HEK293T (cell line): ENCODE measurements around the gene ATOH7.
"Not testable (repeated sequence)": the region's sequence is repeated elsewhere in the genome, so short reads cannot be mapped to it uniquely, and the experiment has no call there.

Experiments used
- CTCF ChIA-PET: fragments of 350-600 bp; formaldehyde crosslinking; extraction: SDS; loops from one replicate; lab custom pipeline; 2021; ENCODE audit warnings: antibody characterized with exemption, inconsistent platforms; lab: Yijun Ruan, JAX
- POLR2A ChIA-PET: fragments of 350-600 bp; formaldehyde crosslinking; extraction: SDS; loops from one replicate; lab custom pipeline; 2020; ENCODE audit warnings: antibody characterized with exemption, inconsistent platforms; lab: Yijun Ruan, JAX
- DNase-seq: peaks from one replicate; pipeline ENCODE4 v3.0.0; 2012; ENCODE audit warnings: mixed read lengths; ENCODE audit errors: extremely low spot score
- ARNT ChIP-seq: fragments of 450-650 bp; IDR thresholded peaks from 2 replicates; pipeline ENCODE4 v1.6.1; 2017; ENCODE audit warnings: mild to moderate bottlenecking
- BHLHE40 ChIP-seq: fragments of 450-650 bp; IDR thresholded peaks from 2 replicates; pipeline ENCODE4 v1.6.1; 2016; ENCODE audit warnings: mild to moderate bottlenecking, moderate library complexity, borderline replicate concordance
- CTBP1 ChIP-seq: fragments of 450-650 bp; IDR thresholded peaks from 2 replicates; pipeline ENCODE4 v1.6.1; 2016; ENCODE audit warnings: borderline replicate concordance
- ELF4 ChIP-seq: fragments of 450-650 bp; IDR thresholded peaks from 2 replicates; pipeline ENCODE4 v1.6.1; 2017; ENCODE audit warnings: antibody characterized with exemption
- FOXA1 ChIP-seq: fragments of 450-650 bp; IDR thresholded peaks from 2 replicates; pipeline ENCODE4 v1.6.1; 2016; ENCODE audit warnings: mild to moderate bottlenecking
- FOXK2 ChIP-seq: fragments of 450-650 bp; IDR thresholded peaks from 2 replicates; pipeline ENCODE4 v1.6.1; 2016; ENCODE audit warnings: mild to moderate bottlenecking
- FOXM1 ChIP-seq: fragments of 450-650 bp; IDR thresholded peaks from 2 replicates; pipeline ENCODE4 v1.6.1; 2017; ENCODE audit warnings: mild to moderate bottlenecking, borderline replicate concordance
- HDGF ChIP-seq: fragments of 450-650 bp; IDR thresholded peaks from 2 replicates; pipeline ENCODE4 v1.6.1; 2017; ENCODE audit warnings: antibody characterized with exemption, borderline replicate concordance
- L3MBTL2 ChIP-seq: fragments of 450-650 bp; conservative IDR thresholded peaks from 2 replicates; pipeline ENCODE4 v1.6.1; 2016; ENCODE audit warnings: mild to moderate bottlenecking
- LEF1 ChIP-seq: fragments of 450-650 bp; IDR thresholded peaks from 2 replicates; pipeline ENCODE4 v1.6.1; 2017; ENCODE audit warnings: mild to moderate bottlenecking, borderline replicate concordance
- NFRKB ChIP-seq: fragments of 450-650 bp; IDR thresholded peaks from 2 replicates; pipeline ENCODE4 v1.6.1; 2016; ENCODE audit warnings: mild to moderate bottlenecking, moderate library complexity
- SP1 ChIP-seq: fragments of 450-650 bp; IDR thresholded peaks from 2 replicates; pipeline ENCODE4 v1.6.1; 2017
- SUZ12 ChIP-seq: fragments of 450-650 bp; IDR thresholded peaks from 2 replicates; pipeline ENCODE4 v1.6.1; 2016; ENCODE audit warnings: mild to moderate bottlenecking
- TARDBP ChIP-seq: fragments of 450-650 bp; IDR thresholded peaks from 2 replicates; pipeline ENCODE4 v1.6.1; 2016
- ZNF384 ChIP-seq: fragments of 450-650 bp; IDR thresholded peaks from 2 replicates; pipeline ENCODE4 v1.6.1; 2016
- TF ChIP-seq, protein P1 (sequence below): fragments of 450-650 bp; IDR thresholded peaks from 2 replicates; pipeline ENCODE4 v1.6.1; 2016

ATOH7 gene

DNA sequence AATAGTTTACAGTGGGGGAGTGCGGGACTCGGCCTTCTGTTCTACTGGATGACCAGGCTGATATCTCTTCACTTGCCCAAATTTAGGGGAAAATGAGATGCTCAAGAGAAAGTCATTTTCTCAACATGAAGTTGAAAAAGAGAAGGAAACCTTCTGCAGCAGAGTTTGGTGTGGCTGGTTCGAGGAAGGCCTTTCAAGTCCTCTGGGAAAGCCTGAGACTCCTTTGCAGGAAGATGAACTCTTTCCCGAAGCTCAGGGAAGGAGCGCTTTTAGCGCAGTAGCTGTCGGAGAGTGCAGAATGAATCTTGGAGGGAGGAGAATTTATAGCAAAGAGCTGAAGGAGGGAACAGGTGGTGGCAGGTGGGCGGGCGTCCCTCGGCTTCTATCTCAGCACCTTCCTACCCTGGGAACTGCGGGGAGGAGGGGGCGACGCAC is at the start of gene ATOH7:
Gene ATOH7, minus strand, starts transcription at position 297 of the 435 bp plus-strand sequence. CDS start 436 bp downstream, outside the sequence.
- TF ChIP-seq TARDBP (no peak), NFRKB (no peak), LEF1 (no peak), SUZ12 (no peak), SP1 (no peak)
- ChIA-PET CTCF (interaction anchor here (0.6 to 2.0 kb wide), 3 partner anchors 19 to 344 kb away, joined by 3 to 10 read pairs (median 3); no protein-coding TSS in a partner anchor), POLR2A (interaction anchor here (0.7 to 3.3 kb wide), 7 partner anchors 7 to 101 kb away, joined by 3 to 30 read pairs (median 3); partner anchors contain the start of genes HNRNPH3 and PBLD)
- no peak for DNase-seq

DNA sequence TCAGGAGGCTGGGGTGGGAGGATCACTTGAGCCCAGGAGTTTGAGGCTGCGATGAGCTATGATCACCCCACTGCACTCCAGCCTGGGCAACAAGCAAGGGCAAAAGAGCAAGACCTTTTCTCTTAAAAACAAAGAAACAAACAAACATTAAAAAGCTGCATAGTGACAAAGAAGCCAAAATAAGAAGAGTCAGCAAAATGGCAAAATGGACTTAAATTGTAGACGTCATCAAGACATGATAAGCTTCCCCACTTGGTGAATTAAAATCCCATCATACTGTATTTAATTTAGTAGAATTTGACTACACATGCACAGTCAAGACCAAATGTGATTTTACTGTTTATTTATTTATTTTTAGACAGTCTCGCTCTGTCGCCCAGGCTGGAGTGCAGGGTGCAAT is 48.8 kb upstream of the ATOH7 start:
- ChIA-PET POLR2A (no interaction called here), CTCF (no interaction called here)
- TF ChIP-seq BHLHE40 (no peak), ARNT (no peak), CTBP1 (no peak), FOXA1 (no peak), LEF1 (no peak)
- no peak for DNase-seq

DNA sequence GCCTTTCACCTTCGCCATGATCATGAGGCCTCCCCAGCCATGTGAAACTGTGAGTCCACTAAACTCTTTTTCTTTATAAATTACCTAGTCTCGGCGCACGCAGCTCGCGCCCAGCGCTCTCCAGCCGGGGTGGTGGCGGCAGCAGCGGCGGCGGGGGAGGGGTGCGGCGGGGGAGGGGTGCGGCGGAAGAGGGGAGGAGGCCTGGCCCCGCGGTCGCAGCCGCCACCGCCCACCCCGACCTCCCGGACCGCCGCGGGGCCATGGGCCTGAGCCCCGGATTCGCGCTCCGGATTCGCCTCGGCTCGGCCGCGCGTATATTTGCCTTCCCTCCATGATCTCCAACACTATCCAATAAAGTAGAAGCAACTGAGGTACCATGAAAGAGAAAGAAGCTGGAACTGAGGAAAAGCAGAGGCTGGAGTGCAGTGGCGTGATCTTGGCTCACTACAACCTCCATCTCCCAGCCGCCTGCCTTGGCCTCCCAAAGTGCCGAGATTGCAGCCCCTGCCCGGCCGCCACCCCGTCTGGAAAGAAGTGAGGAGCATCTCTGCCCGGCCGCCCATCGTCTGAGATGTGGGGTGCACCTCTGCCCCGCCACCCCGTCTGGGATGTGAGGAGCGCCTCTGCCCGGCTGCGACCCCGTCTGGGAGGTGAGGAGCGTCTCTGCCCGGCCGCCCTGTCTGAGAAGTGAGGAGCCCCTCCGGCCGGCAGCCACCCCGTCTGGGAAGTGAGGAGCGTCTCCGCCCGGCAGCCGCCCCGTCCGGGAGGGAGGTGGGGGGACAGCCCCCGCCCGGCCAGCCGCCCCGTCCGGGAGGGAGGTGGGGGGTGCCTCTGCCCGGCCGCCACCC is 47.2 kb upstream of the ATOH7 start:
- CTCF ChIA-PET, POLR2A ChIA-PET, DNase-seq: not testable (repeated sequence)

DNA sequence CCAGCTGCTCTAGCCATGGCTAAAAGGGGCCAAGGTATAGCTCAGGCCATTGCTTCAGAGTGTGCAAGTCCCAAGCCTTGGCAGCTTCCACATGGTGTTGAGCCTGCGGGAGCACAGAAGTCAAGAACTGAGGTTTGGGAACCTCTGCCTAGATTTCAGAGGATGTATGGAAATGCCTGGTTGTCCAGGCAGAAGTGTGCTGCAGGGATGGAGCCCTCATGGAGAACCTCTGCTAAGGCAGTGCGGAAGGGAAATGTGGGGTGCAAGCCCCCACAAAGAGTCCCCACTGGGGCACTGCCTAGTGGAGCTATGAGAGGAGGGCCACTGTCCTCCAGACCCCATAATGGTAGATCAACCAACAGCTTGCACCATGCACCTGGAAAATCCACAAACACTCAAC is 45.9 kb upstream of the ATOH7 start:
- DNase-seq, CTCF ChIA-PET, POLR2A ChIA-PET: not testable (repeated sequence)

DNA sequence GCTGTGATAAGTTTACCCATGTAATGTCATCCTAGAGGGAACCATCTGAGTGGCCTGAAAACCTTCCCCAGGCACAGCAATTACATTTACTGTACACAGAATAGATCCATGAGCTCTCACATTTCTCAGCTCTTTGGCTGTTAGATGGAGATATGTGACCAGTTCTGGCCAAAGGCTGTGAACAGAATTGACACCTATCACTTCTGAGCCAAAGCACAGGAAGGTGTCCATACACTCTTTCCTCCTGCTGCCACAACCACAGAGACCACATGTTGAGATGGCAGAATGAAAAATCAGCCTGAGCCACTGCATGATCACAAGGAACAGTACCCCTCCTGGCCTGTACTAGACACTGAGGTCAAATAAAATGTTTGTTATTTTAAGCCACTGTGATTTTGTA is 44.3 kb upstream of the ATOH7 start:
- ChIA-PET CTCF (no interaction called here), POLR2A (interaction anchor here (0.7 kb wide), 1 partner anchor 55 kb away, joined by 3 read pairs; the partner anchor contains the start of gene HNRNPH3)
- no peak for TF ChIP-seq ZNF384
- no peak for TF ChIP-seq ARNT
- TF ChIP-seq L3MBTL2, result no peak
- TF ChIP-seq, protein P1, sequence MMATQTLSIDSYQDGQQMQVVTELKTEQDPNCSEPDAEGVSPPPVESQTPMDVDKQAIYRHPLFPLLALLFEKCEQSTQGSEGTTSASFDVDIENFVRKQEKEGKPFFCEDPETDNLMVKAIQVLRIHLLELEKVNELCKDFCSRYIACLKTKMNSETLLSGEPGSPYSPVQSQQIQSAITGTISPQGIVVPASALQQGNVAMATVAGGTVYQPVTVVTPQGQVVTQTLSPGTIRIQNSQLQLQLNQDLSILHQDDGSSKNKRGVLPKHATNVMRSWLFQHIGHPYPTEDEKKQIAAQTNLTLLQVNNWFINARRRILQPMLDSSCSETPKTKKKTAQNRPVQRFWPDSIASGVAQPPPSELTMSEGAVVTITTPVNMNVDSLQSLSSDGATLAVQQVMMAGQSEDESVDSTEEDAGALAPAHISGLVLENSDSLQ, result no peak
- no peak for TF ChIP-seq BHLHE40
- no peak for TF ChIP-seq FOXA1
- TF ChIP-seq FOXK2, result no peak
- TF ChIP-seq HDGF, result no peak
- no peak for TF ChIP-seq TARDBP
- TF ChIP-seq NFRKB, result no peak
- TF ChIP-seq LEF1, result no peak
- TF ChIP-seq ELF4, result no peak
- no peak for TF ChIP-seq FOXM1
- no peak for DNase-seq

DNA sequence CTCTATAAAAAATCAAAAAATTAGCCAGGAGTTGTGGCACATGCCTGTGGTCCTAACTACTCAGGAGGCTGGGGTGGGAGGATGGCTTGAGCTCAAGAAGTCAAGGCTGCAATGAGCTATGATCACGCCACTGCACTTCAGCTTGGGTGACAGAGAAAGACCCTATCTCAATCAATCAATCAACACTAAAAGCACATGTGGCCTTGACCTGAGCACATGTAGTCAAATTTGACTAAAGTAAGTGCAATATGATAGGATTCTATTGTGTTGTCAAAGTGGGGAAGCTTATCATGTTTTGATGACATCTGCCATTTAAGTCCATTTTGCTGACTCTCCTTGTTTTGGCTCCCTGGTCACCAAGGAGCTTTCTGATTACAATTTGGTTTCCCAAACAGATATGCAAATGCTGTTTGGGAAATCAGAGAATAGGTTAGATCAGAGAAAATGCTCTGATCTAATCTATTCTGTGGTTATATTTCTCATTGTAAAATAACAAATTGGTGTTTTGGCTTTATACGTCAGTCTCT is 43.8 kb upstream of the ATOH7 start:
- ChIA-PET CTCF (no interaction called here), POLR2A (interaction anchor here (0.7 kb wide), 1 partner anchor 56 kb away, joined by 3 read pairs; the partner anchor contains the start of gene HNRNPH3)
- no peak for DNase-seq
- no peak for TF ChIP-seq SP1

DNA sequence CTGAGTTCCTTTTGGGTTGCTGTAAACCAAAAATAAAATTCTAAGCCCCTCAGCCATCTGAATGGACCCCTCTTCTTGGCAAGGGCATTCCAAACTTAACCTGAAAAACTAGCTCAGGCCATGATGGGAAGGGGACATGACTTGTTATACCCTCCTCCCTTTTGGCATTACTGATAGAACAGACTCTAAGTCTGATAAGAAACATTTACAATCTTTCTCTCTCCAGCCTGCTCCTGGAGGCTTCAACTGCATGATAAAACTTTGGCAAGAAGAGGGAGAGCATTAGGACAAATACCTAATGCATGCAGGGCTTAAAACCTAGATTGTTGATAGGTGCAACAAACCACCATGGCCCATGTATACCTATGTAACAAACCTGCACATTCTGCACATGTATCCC is 40.9 kb upstream of the ATOH7 start:
- POLR2A ChIA-PET, result no interaction called here
- CTCF ChIA-PET, result no interaction called here

More for the DNA sequence above, 40.9 kb upstream of the ATOH7 start:
- DNase-seq, result no peak
- TF ChIP-seq L3MBTL2 (no peak), ARNT (no peak), NFRKB (no peak), LEF1 (no peak), FOXK2 (no peak), SUZ12 (no peak), CTBP1 (no peak), TARDBP (no peak), HDGF (no peak), FOXA1 (no peak), ELF4 (no peak), FOXM1 (no peak), ZNF384 (no peak), BHLHE40 (no peak), SP1 (no peak)
- TF ChIP-seq, protein P1, result no peak
